ENCODE results near the gene CTTNBP2. TPM values are rescaled to one million over a fixed set of nuclear protein-coding genes. Genes with fewer than 3 reads are reported as not detected.

The CTTNBP2 gene
- total and polyA plus RNA-seq, 2 of the 13 experiments (the other 11 are each of a cell fraction or from before 2014, with no cell fraction given): not detected

DNA sequence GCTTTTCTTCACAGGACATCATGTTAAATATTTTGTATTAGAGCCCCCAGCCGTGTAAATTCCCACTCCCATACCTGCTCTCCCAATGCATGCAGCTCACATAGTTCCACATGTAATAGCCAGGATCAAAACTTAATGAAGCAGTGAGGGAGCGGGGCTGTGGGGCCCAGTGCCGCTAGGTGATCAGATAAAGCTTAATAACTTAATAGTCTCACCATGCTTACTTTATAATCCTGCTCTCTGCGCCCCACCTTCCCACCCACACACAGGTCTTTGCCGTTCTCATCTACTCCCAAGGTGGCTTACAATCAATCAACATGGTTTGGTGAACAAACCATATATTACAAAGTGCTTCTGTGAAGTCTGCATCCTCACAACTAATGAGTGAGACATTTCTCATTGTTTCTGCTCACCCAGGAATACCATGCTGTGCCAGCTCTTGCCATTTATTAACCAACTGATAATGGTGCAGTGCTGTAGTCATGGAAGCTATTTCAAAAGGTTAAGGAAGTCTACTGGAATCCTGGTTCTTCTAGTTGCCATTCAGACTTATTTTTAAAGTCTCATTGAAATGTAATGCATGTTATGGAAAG lies 156.4 kb downstream of the CTTNBP2 start (continued):
- TF ChIP-seq, protein P1, sequence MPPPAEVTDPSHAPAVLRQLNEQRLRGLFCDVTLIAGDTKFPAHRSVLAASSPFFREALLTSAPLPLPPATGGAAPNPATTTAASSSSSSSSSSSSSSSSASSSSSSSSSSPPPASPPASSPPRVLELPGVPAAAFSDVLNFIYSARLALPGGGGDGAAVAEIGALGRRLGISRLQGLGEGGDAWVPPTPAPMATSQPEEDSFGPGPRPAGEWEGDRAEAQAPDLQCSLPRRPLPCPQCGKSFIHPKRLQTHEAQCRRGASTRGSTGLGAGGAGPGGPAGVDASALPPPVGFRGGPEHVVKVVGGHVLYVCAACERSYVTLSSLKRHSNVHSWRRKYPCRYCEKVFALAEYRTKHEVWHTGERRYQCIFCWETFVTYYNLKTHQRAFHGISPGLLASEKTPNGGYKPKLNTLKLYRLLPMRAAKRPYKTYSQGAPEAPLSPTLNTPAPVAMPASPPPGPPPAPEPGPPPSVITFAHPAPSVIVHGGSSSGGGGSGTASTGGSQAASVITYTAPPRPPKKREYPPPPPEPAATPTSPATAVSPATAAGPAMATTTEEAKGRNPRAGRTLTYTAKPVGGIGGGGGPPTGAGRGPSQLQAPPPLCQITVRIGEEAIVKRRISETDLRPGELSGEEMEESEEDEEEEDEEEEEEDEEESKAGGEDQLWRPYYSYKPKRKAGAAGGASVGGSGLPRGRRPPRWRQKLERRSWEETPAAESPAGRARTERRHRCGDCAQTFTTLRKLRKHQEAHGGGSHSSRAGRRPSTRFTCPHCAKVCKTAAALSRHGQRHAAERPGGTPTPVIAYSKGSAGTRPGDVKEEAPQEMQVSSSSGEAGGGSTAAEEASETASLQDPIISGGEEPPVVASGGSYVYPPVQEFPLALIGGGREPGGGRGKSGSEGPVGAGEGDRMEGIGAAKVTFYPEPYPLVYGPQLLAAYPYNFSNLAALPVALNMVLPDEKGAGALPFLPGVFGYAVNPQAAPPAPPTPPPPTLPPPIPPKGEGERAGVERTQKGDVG (CRISPR knock-in tag; IDR thresholded peaks at IDR 0.05; ENCODE audit: borderline replicate concordance): no peak
- TF ChIP-seq, protein P2, sequence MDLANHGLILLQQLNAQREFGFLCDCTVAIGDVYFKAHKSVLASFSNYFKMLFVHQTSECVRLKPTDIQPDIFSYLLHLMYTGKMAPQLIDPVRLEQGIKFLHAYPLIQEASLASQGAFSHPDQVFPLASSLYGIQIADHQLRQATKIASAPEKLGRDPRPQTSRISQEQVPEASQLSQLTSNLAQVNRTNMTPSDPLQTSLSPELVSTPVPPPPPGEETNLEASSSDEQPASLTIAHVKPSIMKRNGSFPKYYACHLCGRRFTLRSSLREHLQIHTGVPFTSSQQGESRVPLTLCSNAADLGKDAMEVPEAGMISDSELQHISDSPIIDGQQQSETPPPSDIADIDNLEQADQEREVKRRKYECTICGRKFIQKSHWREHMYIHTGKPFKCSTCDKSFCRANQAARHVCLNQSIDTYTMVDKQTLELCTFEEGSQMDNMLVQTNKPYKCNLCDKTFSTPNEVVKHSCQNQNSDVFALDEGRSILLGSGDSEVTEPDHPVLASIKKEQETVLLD (CRISPR knock-in tag; IDR thresholded peaks at IDR 0.05; ENCODE audit: low read depth): no peak
- no peak for TF ChIP-seq SP2 (CRISPR knock-in tag; IDR thresholded peaks at IDR 0.05)
- TF ChIP-seq NKX3-1 (CRISPR knock-in tag; IDR thresholded peaks at IDR 0.05): no peak
- no peak for TF ChIP-seq SIX4 (CRISPR knock-in tag; IDR thresholded peaks at IDR 0.05)
- no peak for TF ChIP-seq SRSF1 (optimal IDR thresholded peaks at IDR 0.05; ENCODE audit: low read depth, low read length)
- no peak for TF ChIP-seq ZNF850 (CRISPR knock-in tag; conservative IDR thresholded peaks at IDR 0.05)
- no peak for TF ChIP-seq ZBTB7A (CRISPR knock-in tag; IDR thresholded peaks at IDR 0.05)
- TF ChIP-seq NFRKB (IDR thresholded peaks at IDR 0.05): no peak
- no peak for TF ChIP-seq ASH2L (IDR thresholded peaks at IDR 0.05; ENCODE audit: insufficient read length, low read depth, low read length)
- TF ChIP-seq PAWR (CRISPR knock-in tag; IDR thresholded peaks at IDR 0.05; ENCODE audit: borderline replicate concordance): no peak

Data from HepG2 (cell line).